Measurements from ENCODE around the gene TGFBR3L.

GRCh38 chr19:7944177-7944761 lies 29.6 kb downstream of the TGFBR3L start:
- TF ChIP-seq BHLHE40 (IDR thresholded peaks at IDR 0.05; ENCODE audit: low read depth, low read length) (no peak), CTCF (conservative IDR thresholded peaks at IDR 0.05; ENCODE audit: low read depth, low read length) (peak; percentile 88), RAD21 (IDR thresholded peaks at IDR 0.05; ENCODE audit: low read length) (peak; percentile 71), CEBPB (IDR thresholded peaks at IDR 0.05; ENCODE audit: low read depth, low read length) (peak; percentile 57), POLR2A (IDR thresholded peaks at IDR 0.05; ENCODE audit: low read depth, low read length) (peak; percentile 5; the same call in 1 of the 2 replicates), RFX5 (IDR thresholded peaks at IDR 0.05; ENCODE audit: low read depth, low read length) (no peak), RCOR1 (IDR thresholded peaks at IDR 0.05; ENCODE audit: insufficient replicate concordance, low read length) (no peak)

Data from IMR-90 (cell line).